Astrocyte of the cerebellum (primary cell): ENCODE measurements around the gene PRR33.
"Not testable (repeated sequence)": the region's sequence is repeated elsewhere in the genome, so short reads cannot be mapped to it uniquely, and the experiment has no call there.

Experiments used
- DNase-seq: peaks from one replicate; pipeline ENCODE4 v3.0.0-alpha.2; 2011; ENCODE audit warnings: low read depth
- H3K4me3 ChIP-seq: 2 replicates; pipeline ENCODE4 v1.5.1; 2011; ENCODE audit warnings: mild to moderate bottlenecking, low read depth, low read length, moderate library complexity
- in situ Hi-C: cut with HindIII; loops from 2 replicates; pipeline ENCODE4 v1.10.0; 2017; ENCODE audit warnings: low sequenced_read_pairs
- TF ChIP-seq, protein P1 (sequence below): IDR thresholded peaks from 2 replicates; pipeline ENCODE4 v1.5.1; 2012; ENCODE audit warnings: low read length, low read depth, moderate library complexity, mild to moderate bottlenecking; ENCODE audit errors: missing control alignments

PRR33 gene

DNA sequence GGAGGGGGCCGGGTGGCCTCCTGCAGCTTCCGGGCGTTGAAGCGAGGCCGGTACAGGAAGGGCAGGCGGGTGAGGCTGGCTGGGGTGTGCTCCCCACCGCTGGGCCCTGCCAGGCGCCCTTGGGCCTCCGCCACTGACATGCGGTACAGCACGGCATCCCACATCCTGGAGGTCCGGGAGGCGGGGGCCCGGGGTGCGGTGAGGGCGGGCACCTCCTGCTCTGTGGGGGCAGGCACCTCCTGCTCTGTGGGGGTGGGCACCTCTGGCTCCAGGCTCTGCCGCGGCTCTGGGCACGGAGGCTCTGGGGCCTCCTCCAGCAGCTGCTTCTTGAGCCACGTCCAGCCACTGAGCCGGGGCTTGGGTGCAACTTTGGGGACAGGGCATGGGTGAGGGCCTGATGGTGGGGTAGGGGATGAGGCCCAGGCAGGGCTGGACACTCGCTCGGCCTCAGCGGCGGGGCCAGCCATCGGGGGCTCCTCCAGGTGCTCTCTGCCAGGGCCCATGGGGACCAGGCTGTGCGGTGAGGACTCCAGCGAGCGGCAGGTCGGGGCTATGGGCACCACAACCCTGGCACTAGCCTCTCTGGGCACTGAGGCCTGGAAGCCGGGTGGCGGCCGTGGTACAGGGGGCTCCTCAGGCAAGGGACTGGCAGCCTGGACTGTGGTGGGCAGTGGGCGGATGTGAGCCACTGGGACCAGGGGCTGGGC lies 2.3 kb downstream of the PRR33 start:
- in situ Hi-C loops = no loop called here
- H3K4me3 ChIP-seq = no peak overlapping the region
- DNase-seq = no peak
- TF ChIP-seq, protein P1, sequence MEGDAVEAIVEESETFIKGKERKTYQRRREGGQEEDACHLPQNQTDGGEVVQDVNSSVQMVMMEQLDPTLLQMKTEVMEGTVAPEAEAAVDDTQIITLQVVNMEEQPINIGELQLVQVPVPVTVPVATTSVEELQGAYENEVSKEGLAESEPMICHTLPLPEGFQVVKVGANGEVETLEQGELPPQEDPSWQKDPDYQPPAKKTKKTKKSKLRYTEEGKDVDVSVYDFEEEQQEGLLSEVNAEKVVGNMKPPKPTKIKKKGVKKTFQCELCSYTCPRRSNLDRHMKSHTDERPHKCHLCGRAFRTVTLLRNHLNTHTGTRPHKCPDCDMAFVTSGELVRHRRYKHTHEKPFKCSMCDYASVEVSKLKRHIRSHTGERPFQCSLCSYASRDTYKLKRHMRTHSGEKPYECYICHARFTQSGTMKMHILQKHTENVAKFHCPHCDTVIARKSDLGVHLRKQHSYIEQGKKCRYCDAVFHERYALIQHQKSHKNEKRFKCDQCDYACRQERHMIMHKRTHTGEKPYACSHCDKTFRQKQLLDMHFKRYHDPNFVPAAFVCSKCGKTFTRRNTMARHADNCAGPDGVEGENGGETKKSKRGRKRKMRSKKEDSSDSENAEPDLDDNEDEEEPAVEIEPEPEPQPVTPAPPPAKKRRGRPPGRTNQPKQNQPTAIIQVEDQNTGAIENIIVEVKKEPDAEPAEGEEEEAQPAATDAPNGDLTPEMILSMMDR = no peak

DNA sequence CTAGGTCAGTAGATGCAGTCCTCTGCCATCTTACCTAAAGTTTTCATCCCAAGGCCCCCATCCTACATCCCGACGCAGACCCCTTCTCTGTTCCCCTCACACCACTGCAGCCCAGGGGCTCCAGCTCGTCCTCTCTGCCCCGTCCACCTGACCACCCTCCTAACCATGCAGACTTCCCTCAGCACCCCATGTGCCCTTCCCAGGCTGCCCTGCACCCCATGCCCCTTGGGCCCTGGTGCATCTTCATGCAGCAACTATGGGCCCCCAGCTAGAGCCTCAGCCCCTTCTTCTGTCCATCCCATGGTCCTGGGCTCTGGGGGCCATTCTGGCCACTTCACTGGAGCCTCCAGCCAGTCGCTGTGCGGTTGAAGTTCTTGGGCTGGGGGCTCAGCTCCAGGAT lies 2.9 kb downstream of the PRR33 start:
- TF ChIP-seq, protein P1 = no peak
- no peak for DNase-seq
- no peak overlapping the region for H3K4me3 ChIP-seq
- in situ Hi-C loops = no loop called here

DNA sequence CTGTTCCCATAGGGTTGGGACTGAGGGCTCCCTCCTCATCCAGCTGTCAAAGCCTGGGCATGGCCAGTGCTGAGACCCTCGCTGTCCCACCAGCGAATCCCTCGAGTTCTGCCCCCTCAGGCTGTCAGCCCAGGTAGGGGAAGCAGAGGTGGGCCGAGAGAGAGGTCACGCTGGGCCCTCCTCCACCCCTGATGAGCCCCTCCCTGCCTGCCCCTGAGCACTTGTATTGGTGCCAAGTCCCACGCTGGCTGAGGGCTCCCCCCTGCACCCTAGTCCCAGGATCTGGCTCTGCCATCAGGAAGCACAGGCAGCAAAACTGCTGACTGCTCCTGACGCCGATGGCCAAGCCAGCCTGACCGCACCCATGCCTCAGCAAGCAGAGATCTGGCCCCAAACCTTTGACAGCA lies 3.3 kb downstream of the PRR33 start:
- TF ChIP-seq, protein P1 = no peak
- in situ Hi-C loops = no loop called here

DNA sequence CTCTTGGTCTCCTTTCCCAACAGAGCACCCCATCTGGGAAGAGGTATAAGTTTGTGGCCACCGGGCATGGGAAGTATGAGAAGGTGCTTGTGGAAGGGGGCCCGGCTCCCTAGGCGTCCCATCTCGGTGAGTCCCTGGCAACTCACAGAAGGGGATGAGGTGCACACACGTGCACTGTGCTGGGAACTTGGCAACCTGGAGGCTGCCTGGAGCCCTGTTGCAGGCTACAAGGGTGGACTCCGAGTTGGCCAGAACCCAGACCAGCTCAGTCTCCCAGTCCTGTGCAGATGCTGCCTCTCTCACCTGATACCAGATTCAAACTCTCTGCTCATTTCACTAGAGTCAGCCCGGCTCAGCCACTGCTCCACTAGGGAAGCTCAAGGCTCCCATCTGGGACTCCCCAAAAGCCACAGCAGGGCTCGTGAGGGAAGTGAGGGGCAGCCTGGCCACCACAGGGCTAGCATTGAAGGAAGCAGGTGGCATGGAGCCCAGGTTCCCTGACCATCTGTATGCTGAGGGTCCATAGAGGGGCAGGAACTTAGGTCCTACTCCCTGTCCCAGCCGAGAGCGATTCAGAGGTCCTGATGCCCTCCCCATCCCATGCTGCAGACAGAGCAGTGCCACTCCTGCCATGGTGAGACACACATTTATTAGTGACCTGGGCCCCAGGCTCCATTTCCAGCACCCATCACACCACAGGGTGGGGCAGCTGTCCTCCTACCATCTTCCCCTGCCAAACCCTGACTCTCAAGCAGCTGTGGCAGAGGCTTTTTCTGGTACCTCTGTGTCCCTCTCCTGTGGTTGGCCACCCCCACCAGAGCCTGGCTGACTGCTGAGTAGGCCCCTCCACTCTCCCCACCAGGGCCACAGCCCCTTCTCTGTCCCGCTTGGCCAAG lies 4.0 kb downstream of the PRR33 start:
- DNase-seq = no peak
- in situ Hi-C loops = no loop called here
- TF ChIP-seq, protein P1 = no peak

More for the DNA sequence above, 3.3 kb downstream of the PRR33 start:
- DNase-seq = no peak
- H3K4me3 ChIP-seq = no peak overlapping the region

DNA sequence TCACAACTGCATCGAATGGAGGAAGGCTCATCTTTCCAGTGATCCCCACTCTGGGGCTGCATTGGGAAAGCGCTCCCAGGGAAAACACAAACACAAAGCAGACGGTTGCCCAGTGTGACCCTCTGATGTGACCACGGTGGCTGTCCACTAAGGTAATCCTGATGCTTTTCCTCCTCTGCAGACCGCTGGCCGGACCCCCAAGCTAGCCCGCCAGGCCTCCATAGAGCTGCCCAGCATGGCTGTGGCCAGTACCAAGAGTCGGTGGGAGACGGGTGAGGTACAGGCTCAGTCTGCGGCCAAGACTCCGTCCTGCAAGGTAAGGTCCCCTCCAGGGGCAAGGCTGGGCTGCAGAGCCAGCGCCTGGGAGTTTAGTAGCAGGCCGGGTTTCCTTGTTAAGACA lies 5.1 kb downstream of the PRR33 start:
- in situ Hi-C loops, DNase-seq, H3K4me3 ChIP-seq: not testable (repeated sequence)

More for the DNA sequence above, 4.0 kb downstream of the PRR33 start:
- H3K4me3 ChIP-seq = no peak overlapping the region

DNA sequence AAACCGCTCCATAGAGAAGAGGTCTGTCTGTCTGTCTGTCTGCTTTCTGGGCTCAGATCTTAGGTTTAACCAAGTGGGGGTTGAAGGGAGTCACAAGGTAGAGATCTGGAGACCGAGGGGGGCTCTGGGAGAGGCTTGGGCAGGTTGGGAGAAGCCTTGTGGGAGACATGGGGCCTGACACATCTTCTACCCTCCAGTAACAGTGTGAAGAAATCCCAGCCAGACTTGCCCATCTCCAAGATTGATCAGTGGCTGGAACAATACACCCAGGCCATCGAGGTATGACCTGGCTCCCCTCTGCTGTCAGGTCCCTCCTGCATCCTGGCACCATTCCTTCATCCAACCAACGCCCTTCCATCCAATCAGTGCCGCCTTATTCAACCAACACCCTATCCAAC lies 7.4 kb downstream of the PRR33 start:
- no peak overlapping the region for H3K4me3 ChIP-seq
- TF ChIP-seq, protein P1 = no peak
- DNase-seq = no peak
- in situ Hi-C loops = no loop called here
